WTC11 (cell line): ENCODE measurements around the gene SYNPO. TPM values are rescaled to one million over a fixed set of nuclear protein-coding genes. Genes with fewer than 3 reads are reported as not detected.

Experiments used
- ATAC-seq: fragments of 200-7000 bp; cut with Tn5 transposase; 2 replicates; pipeline ENCODE4 v1.10.0; 2021; ENCODE audit warnings: mild to moderate bottlenecking, moderate library complexity
- CTCF ChIA-PET: fragments of 300-600 bp; sonication (Branson Sonifier 250); formaldehyde crosslinking; loops from one replicate; lab custom pipeline; 2021; ENCODE audit warnings: antibody characterized with exemption; lab: Charles Lee
- POLR2A ChIA-PET: fragments of 350-600 bp; sonication (Branson Sonifier 250); formaldehyde crosslinking; loops from one replicate; lab custom pipeline; 2021; ENCODE audit warnings: antibody characterized with exemption; lab: Charles Lee
- DNase-seq: peaks from one replicate; pipeline ENCODE4 v3.0.0; 2021; ENCODE audit warnings: low spot score
- H3K27ac Mint-ChIP-seq: 2 replicates; pipeline ENCODE4 v1.8.0; 2021; ENCODE audit warnings: mixed read lengths
- H3K27me3 Mint-ChIP-seq: 2 replicates; pipeline ENCODE4 v1.8.0; 2021; ENCODE audit warnings: low read depth, mild to moderate bottlenecking, moderate library complexity, mixed read lengths
- H3K36me3 Mint-ChIP-seq: 2 replicates; pipeline ENCODE4 v1.8.0; 2021; ENCODE audit warnings: mixed read lengths
- H3K4me1 Mint-ChIP-seq: 2 replicates; pipeline ENCODE4 v1.8.0; 2022; ENCODE audit warnings: mixed read lengths
- H3K4me3 Mint-ChIP-seq: 2 replicates; pipeline ENCODE4 v1.8.0; 2021; ENCODE audit warnings: mild to moderate bottlenecking, moderate library complexity, mixed read lengths
- H3K9me3 Mint-ChIP-seq: 2 replicates; pipeline ENCODE4 v1.8.0; 2021; ENCODE audit warnings: mixed read lengths
- MYBL2 ChIP-seq: sonication (generic); formaldehyde crosslinking; IDR thresholded peaks from 2 replicates; pipeline ENCODE4 v1.8.1; 2023; ENCODE audit warnings: mild to moderate bottlenecking, moderate library complexity, missing genetic modification reagents
- NFATC4 ChIP-seq: fragments of 250-450 bp; sonication (Bioruptor Pico); IDR thresholded peaks from 2 replicates; pipeline ENCODE4 v1.9.0; 2021; ENCODE audit warnings: mild to moderate bottlenecking
- ZNF232 ChIP-seq: sonication (generic); formaldehyde crosslinking; IDR thresholded peaks from 2 replicates; pipeline ENCODE4 v1.8.0; 2022; ENCODE audit warnings: mild to moderate bottlenecking, missing genetic modification reagents
- total RNA-seq: library from RNA; stranded (reverse); gene quantifications from 3 replicates; pipeline ENCODE4 v1.2.3, GENCODE V29; 2021
- TF ChIP-seq, protein P1 (sequence below): fragments of 250-450 bp; sonication (Bioruptor Pico); IDR thresholded peaks from 2 replicates; pipeline ENCODE4 v1.9.0; 2021; ENCODE audit warnings: mild to moderate bottlenecking, borderline replicate concordance
- TF ChIP-seq, protein P2 (sequence below): fragments of 200-600 bp; IDR thresholded peaks from 2 replicates; pipeline ENCODE4 v1.8.0; 2022; ENCODE audit warnings: antibody characterized with exemption
- TF ChIP-seq, protein P3 (sequence below): sonication (generic); formaldehyde crosslinking; IDR thresholded peaks from 2 replicates; pipeline ENCODE4 v1.8.0; 2022; ENCODE audit warnings: missing genetic modification reagents
- TF ChIP-seq, protein P4 (sequence below): sonication (generic); formaldehyde crosslinking; IDR thresholded peaks from 2 replicates; pipeline ENCODE4 v1.8.0; 2023; ENCODE audit warnings: missing genetic modification reagents
- TF ChIP-seq, protein P5 (sequence below): fragments of 250-450 bp; sonication (Bioruptor Pico); IDR thresholded peaks from 2 replicates; pipeline ENCODE4 v1.9.0; 2021; ENCODE audit warnings: mild to moderate bottlenecking

SYNPO gene
- total RNA-seq, 1 experiment from 2014 or later: 2.1 TPM

DNA sequence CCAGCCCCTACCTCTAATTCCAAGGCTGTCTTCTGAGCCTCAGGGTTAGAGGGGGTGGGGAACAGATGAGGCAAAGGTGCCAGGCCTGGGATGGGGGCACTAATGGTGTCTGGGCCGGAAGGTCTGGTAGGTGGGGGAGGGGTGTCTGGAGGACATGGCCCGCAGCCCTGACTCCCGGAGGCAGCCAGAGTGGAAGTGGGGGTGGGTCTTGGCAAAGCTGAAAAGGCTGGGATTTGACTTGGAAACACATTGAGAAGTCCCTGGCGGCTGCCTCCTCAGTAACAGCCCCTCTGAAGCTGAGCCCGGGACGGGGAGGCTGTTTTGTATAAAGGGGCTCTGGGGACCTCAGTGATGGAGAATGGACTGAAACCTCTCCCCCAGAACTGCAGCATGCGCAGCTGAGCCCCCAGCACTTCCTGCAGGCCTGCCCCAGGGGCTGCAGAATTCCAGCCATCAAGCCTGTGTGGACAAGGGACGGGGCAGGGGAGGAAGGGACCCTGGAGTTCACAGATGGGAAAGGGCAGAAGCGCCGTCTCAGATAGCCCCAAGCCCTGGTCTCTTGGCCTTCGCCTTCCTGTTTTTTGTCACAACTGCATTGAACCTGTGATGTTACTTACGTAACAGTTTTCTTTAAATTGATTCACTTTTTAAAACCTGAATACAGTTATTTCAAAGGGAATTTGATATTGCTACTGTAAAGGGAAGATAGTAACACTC, 49.3 kb upstream of the SYNPO start (continued):
- TF ChIP-seq, protein P1, sequence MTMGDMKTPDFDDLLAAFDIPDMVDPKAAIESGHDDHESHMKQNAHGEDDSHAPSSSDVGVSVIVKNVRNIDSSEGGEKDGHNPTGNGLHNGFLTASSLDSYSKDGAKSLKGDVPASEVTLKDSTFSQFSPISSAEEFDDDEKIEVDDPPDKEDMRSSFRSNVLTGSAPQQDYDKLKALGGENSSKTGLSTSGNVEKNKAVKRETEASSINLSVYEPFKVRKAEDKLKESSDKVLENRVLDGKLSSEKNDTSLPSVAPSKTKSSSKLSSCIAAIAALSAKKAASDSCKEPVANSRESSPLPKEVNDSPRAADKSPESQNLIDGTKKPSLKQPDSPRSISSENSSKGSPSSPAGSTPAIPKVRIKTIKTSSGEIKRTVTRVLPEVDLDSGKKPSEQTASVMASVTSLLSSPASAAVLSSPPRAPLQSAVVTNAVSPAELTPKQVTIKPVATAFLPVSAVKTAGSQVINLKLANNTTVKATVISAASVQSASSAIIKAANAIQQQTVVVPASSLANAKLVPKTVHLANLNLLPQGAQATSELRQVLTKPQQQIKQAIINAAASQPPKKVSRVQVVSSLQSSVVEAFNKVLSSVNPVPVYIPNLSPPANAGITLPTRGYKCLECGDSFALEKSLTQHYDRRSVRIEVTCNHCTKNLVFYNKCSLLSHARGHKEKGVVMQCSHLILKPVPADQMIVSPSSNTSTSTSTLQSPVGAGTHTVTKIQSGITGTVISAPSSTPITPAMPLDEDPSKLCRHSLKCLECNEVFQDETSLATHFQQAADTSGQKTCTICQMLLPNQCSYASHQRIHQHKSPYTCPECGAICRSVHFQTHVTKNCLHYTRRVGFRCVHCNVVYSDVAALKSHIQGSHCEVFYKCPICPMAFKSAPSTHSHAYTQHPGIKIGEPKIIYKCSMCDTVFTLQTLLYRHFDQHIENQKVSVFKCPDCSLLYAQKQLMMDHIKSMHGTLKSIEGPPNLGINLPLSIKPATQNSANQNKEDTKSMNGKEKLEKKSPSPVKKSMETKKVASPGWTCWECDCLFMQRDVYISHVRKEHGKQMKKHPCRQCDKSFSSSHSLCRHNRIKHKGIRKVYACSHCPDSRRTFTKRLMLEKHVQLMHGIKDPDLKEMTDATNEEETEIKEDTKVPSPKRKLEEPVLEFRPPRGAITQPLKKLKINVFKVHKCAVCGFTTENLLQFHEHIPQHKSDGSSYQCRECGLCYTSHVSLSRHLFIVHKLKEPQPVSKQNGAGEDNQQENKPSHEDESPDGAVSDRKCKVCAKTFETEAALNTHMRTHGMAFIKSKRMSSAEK (CRISPR knock-in tag): no peak
- TF ChIP-seq, protein P2, sequence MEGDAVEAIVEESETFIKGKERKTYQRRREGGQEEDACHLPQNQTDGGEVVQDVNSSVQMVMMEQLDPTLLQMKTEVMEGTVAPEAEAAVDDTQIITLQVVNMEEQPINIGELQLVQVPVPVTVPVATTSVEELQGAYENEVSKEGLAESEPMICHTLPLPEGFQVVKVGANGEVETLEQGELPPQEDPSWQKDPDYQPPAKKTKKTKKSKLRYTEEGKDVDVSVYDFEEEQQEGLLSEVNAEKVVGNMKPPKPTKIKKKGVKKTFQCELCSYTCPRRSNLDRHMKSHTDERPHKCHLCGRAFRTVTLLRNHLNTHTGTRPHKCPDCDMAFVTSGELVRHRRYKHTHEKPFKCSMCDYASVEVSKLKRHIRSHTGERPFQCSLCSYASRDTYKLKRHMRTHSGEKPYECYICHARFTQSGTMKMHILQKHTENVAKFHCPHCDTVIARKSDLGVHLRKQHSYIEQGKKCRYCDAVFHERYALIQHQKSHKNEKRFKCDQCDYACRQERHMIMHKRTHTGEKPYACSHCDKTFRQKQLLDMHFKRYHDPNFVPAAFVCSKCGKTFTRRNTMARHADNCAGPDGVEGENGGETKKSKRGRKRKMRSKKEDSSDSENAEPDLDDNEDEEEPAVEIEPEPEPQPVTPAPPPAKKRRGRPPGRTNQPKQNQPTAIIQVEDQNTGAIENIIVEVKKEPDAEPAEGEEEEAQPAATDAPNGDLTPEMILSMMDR: no peak
- TF ChIP-seq NFATC4 (CRISPR knock-in tag): no peak

DNA sequence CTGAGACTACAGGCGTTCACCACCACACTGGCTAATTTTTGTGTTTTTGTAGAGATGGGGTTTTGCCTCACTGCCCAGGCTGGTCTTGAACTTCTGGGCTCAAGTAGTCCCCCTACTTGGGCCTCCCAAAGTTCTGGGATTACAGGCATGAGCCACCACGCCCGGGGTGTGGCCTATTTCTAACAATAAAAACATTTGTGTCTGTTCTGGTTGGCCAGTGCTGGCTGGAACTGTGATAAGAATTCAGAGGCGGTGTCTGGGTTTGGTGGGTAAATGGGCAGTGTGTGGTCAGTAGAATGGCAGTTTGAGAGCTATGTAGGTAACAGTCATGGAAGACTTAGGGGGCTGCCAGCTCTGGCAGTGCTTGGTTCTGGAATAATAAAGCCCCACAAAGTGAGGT, 46.9 kb upstream of the SYNPO start:
- ChIA-PET POLR2A (no interaction called here), CTCF (interaction anchor here (1.2 to 1.6 kb wide), 2 partner anchors 19 to 21 kb away, joined by 4 to 7 read pairs; no protein-coding TSS in a partner anchor)
- Mint-ChIP-seq H3K4me1 (peaks cover 29% of the 10 kb centered on the region), H3K27ac (no peak overlapping the region), H3K36me3 (no peaks in the 10 kb centered on the region), H3K27me3 (no peaks in the 10 kb centered on the region; the same call in 1 of the 2 replicates), H3K4me3 (no peak overlapping the region), H3K9me3 (no peaks in the 10 kb centered on the region)
- no peak for DNase-seq
- no peak for ATAC-seq
- TF ChIP-seq, protein P3, sequence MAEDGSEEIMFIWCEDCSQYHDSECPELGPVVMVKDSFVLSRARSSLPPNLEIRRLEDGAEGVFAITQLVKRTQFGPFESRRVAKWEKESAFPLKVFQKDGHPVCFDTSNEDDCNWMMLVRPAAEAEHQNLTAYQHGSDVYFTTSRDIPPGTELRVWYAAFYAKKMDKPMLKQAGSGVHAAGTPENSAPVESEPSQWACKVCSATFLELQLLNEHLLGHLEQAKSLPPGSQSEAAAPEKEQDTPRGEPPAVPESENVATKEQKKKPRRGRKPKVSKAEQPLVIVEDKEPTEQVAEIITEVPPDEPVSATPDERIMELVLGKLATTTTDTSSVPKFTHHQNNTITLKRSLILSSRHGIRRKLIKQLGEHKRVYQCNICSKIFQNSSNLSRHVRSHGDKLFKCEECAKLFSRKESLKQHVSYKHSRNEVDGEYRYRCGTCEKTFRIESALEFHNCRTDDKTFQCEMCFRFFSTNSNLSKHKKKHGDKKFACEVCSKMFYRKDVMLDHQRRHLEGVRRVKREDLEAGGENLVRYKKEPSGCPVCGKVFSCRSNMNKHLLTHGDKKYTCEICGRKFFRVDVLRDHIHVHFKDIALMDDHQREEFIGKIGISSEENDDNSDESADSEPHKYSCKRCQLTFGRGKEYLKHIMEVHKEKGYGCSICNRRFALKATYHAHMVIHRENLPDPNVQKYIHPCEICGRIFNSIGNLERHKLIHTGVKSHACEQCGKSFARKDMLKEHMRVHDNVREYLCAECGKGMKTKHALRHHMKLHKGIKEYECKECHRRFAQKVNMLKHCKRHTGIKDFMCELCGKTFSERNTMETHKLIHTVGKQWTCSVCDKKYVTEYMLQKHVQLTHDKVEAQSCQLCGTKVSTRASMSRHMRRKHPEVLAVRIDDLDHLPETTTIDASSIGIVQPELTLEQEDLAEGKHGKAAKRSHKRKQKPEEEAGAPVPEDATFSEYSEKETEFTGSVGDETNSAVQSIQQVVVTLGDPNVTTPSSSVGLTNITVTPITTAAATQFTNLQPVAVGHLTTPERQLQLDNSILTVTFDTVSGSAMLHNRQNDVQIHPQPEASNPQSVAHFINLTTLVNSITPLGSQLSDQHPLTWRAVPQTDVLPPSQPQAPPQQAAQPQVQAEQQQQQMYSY: no peak
- TF ChIP-seq MYBL2 (CRISPR knock-in tag) (no peak), ZNF232 (CRISPR knock-in tag) (no peak)
- TF ChIP-seq, protein P4, sequence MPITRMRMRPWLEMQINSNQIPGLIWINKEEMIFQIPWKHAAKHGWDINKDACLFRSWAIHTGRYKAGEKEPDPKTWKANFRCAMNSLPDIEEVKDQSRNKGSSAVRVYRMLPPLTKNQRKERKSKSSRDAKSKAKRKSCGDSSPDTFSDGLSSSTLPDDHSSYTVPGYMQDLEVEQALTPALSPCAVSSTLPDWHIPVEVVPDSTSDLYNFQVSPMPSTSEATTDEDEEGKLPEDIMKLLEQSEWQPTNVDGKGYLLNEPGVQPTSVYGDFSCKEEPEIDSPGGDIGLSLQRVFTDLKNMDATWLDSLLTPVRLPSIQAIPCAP (CRISPR knock-in tag): no peak
- TF ChIP-seq, protein P5, sequence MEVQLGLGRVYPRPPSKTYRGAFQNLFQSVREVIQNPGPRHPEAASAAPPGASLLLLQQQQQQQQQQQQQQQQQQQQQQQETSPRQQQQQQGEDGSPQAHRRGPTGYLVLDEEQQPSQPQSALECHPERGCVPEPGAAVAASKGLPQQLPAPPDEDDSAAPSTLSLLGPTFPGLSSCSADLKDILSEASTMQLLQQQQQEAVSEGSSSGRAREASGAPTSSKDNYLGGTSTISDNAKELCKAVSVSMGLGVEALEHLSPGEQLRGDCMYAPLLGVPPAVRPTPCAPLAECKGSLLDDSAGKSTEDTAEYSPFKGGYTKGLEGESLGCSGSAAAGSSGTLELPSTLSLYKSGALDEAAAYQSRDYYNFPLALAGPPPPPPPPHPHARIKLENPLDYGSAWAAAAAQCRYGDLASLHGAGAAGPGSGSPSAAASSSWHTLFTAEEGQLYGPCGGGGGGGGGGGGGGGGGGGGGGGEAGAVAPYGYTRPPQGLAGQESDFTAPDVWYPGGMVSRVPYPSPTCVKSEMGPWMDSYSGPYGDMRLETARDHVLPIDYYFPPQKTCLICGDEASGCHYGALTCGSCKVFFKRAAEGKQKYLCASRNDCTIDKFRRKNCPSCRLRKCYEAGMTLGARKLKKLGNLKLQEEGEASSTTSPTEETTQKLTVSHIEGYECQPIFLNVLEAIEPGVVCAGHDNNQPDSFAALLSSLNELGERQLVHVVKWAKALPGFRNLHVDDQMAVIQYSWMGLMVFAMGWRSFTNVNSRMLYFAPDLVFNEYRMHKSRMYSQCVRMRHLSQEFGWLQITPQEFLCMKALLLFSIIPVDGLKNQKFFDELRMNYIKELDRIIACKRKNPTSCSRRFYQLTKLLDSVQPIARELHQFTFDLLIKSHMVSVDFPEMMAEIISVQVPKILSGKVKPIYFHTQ (CRISPR knock-in tag): no peak
